PC-3 (cell line): ENCODE measurements around the gene TSEN54.

Experiments used
- CTCF ChIP-seq: fragments of 300-600 bp; sonication (generic); conservative IDR thresholded peaks from 2 replicates; pipeline ENCODE4 v1.5.1; 2017; ENCODE audit warnings: antibody characterized with exemption, low read depth, mild to moderate bottlenecking, low read length
- EZH2 ChIP-seq: fragments of 300-600 bp; sonication (generic); IDR thresholded peaks from one replicate; pipeline ENCODE4 v1.6.1; 2017; ENCODE audit warnings: antibody characterized with exemption, mild to moderate bottlenecking, low read length; ENCODE audit not compliant: unreplicated experiment
- EZH2phosphoT487 ChIP-seq: fragments of 300-600 bp; sonication (generic); IDR thresholded peaks from 2 replicates; pipeline ENCODE4 v1.6.1; 2018; ENCODE audit warnings: mild to moderate bottlenecking, antibody characterized with exemption, low read length, borderline replicate concordance

GRCh38 chr17:75481194-75482068 is 34.9 kb upstream of the TSEN54 start:
- TF ChIP-seq CTCF: no peak
- no peak for TF ChIP-seq EZH2phosphoT487
- no peak for TF ChIP-seq EZH2
